H9 (cell line): Measurements from ENCODE around the gene HEG1. TPM values are rescaled to one million over a fixed set of nuclear protein-coding genes. Genes with fewer than 3 reads are reported as not detected.

Experiments
- DNase-seq: peaks from one replicate; pipeline ENCODE4 v3.0.0-alpha.2; 2017
- H2AFZ ChIP-seq: one replicate; pipeline ENCODE4 v1.6.1; 2013; ENCODE audit warnings: mild to moderate bottlenecking, low read length, control low read depth, moderate library complexity
- H2AK5ac ChIP-seq: 2 replicates; pipeline ENCODE4 v1.6.1; 2013; ENCODE audit warnings: low read length, control low read depth, mixed read lengths; ENCODE audit not compliant: insufficient read length
- H2BK120ac ChIP-seq: one replicate; pipeline ENCODE4 v1.6.1; 2013; ENCODE audit warnings: low read depth, mild to moderate bottlenecking, low read length, control low read depth, inconsistent platforms; ENCODE audit not compliant: poor library complexity, severe bottlenecking
- H2BK12ac ChIP-seq: 2 replicates; pipeline ENCODE4 v1.6.1; 2013; ENCODE audit warnings: low read length, control low read depth, mixed read lengths, low read depth; ENCODE audit not compliant: insufficient read length
- H2BK15ac ChIP-seq: 2 replicates; pipeline ENCODE4 v1.6.1; 2013; ENCODE audit warnings: low read depth, low read length, control low read depth
- H2BK20ac ChIP-seq: one replicate; pipeline ENCODE4 v1.6.1; 2013; ENCODE audit warnings: low read depth, mild to moderate bottlenecking, low read length, control low read depth, inconsistent platforms; ENCODE audit not compliant: poor library complexity, severe bottlenecking
- H2BK5ac ChIP-seq: 2 replicates; pipeline ENCODE4 v1.6.1; 2013; ENCODE audit warnings: low read length, control low read depth, mixed read lengths; ENCODE audit not compliant: insufficient read length
- H3K14ac ChIP-seq: 2 replicates; pipeline ENCODE4 v1.6.1; 2013; ENCODE audit warnings: low read length, control low read depth; ENCODE audit not compliant: insufficient read depth
- H3K18ac ChIP-seq: 2 replicates; pipeline ENCODE4 v1.6.1; 2013; ENCODE audit warnings: low read depth, mild to moderate bottlenecking, mixed read lengths, low read length, control low read depth; ENCODE audit not compliant: insufficient read length
- H3K23ac ChIP-seq: 2 replicates; pipeline ENCODE4 v1.6.1; 2013; ENCODE audit warnings: low read length, control low read depth, mixed read lengths, low read depth; ENCODE audit not compliant: insufficient read length
- H3K23me2 ChIP-seq: 2 replicates; pipeline ENCODE4 v1.6.1; 2013; ENCODE audit warnings: low read depth, mild to moderate bottlenecking, mixed read lengths, low read length, control low read depth; ENCODE audit not compliant: insufficient read length, poor library complexity, severe bottlenecking
- H3K27ac ChIP-seq: 2 replicates; pipeline ENCODE4 v1.5.1; 2013; ENCODE audit warnings: low read length, control low read depth, mixed read lengths, low read depth; ENCODE audit not compliant: insufficient read length
- H3K27me3 ChIP-seq: 2 replicates; pipeline ENCODE4 v1.6.1; 2013; ENCODE audit warnings: low read length, control low read depth, inconsistent platforms; ENCODE audit not compliant: insufficient read depth
- H3K4ac ChIP-seq: 2 replicates; pipeline ENCODE4 v1.6.1; 2013; ENCODE audit warnings: low read depth, mild to moderate bottlenecking, control low read depth, inconsistent platforms, low read length, moderate library complexity
- H3K4me1 ChIP-seq: 2 replicates; pipeline ENCODE4 v1.6.1; 2013; ENCODE audit warnings: low read length, control low read depth, inconsistent platforms; ENCODE audit not compliant: insufficient read depth
- H3K4me2 ChIP-seq: 2 replicates; pipeline ENCODE4 v1.6.1; 2013; ENCODE audit warnings: low read length, control low read depth, mixed read lengths; ENCODE audit not compliant: insufficient read length, insufficient read depth
- H3K56ac ChIP-seq: 2 replicates; pipeline ENCODE4 v1.6.1; 2013; ENCODE audit warnings: low read depth, mild to moderate bottlenecking, mixed read lengths, low read length, control low read depth; ENCODE audit not compliant: insufficient read length
- H3K79me1 ChIP-seq: 2 replicates; pipeline ENCODE4 v1.6.1; 2013; ENCODE audit warnings: low read depth, mild to moderate bottlenecking, moderate library complexity, low read length, control low read depth, inconsistent platforms; ENCODE audit not compliant: insufficient read depth, poor library complexity, severe bottlenecking
- H3K79me2 ChIP-seq: 2 replicates; pipeline ENCODE4 v1.6.1; 2013; ENCODE audit warnings: low read length, control low read depth, inconsistent platforms; ENCODE audit not compliant: insufficient read depth
- H3K9ac ChIP-seq: 2 replicates; pipeline ENCODE4 v1.6.1; 2013; ENCODE audit warnings: low read length, control low read depth, mixed read lengths; ENCODE audit not compliant: insufficient read length; ENCODE audit errors: extremely low read depth
- H3K9me3 ChIP-seq: one replicate; pipeline ENCODE4 v1.6.1; 2013; ENCODE audit warnings: low read depth, low read length, inconsistent platforms; ENCODE audit not compliant: control insufficient read depth
- H3T11ph ChIP-seq: one replicate; pipeline ENCODE4 v1.6.1; 2013; ENCODE audit warnings: mild to moderate bottlenecking, low read length, control low read depth, inconsistent platforms
- H4K20me1 ChIP-seq: one replicate; pipeline ENCODE4 v1.6.1; 2013; ENCODE audit not compliant: control insufficient read depth, insufficient read length, insufficient read depth
- H4K5ac ChIP-seq: 2 replicates; pipeline ENCODE4 v1.6.1; 2013; ENCODE audit warnings: low read depth, mild to moderate bottlenecking, mixed read lengths, low read length, control low read depth; ENCODE audit not compliant: insufficient read length
- H4K8ac ChIP-seq: replicated peaks from 2 replicates; pipeline ENCODE4 v1.6.1; 2013; ENCODE audit warnings: low read length, control low read depth, mixed read lengths, low read depth; ENCODE audit not compliant: insufficient read length
- H4K91ac ChIP-seq: 2 replicates; pipeline ENCODE4 v1.6.1; 2013; ENCODE audit warnings: low read depth, mild to moderate bottlenecking, moderate library complexity, mixed read lengths, low read length, control low read depth; ENCODE audit not compliant: insufficient read length
- H3K27ac Mint-ChIP-seq, 3 experiments: 2 replicates in 2 of 3; 3 replicates in 1 of 3; pipeline ENCODE4 v1.8.0; 2020 to 2021; ENCODE audit warnings: mixed read lengths in 3 of 3, mild to moderate bottlenecking in 1 of 3, moderate library complexity in 1 of 3
- H3K27me3 Mint-ChIP-seq: 2 replicates; pipeline ENCODE4 v1.8.0; 2021; ENCODE audit warnings: low read depth, mild to moderate bottlenecking, moderate library complexity, mixed read lengths
- H3K36me3 Mint-ChIP-seq, 3 experiments: 2 replicates in 2 of 3; 3 replicates in 1 of 3; pipeline ENCODE4 v1.8.0; 2020 to 2021; ENCODE audit warnings: low read depth in 3 of 3, mixed read lengths in 3 of 3; ENCODE audit not compliant: insufficient read depth in 1 of 3
- H3K4me1 Mint-ChIP-seq, 2 experiments: 2 replicates each; pipeline ENCODE4 v1.8.0; 2020; ENCODE audit warnings: mixed read lengths in 2 of 2
- H3K4me3 Mint-ChIP-seq, 2 experiments: 2 replicates in 1 of 2; 3 replicates in 1 of 2; pipeline ENCODE4 v1.8.0; 2020 to 2021; ENCODE audit warnings: mild to moderate bottlenecking in 2 of 2, mixed read lengths in 2 of 2, moderate library complexity in 1 of 2
- H3K9me3 Mint-ChIP-seq, 2 experiments: 2 replicates in 1 of 2; 3 replicates in 1 of 2; pipeline ENCODE4 v1.8.0; 2020; ENCODE audit warnings: mild to moderate bottlenecking in 2 of 2, mixed read lengths in 2 of 2, moderate library complexity in 1 of 2
- WGBS: extraction: QIAGEN DNeasy Blood & Tissue Kit; methylation state at CpG from one replicate; pipeline ENCODE4 v1.1.7; 2013; ENCODE audit warnings: missing lambda C conversion rate, low lambda C conversion rate, mixed read lengths; ENCODE audit not compliant: insufficient read length; ENCODE audit errors: extremely low coverage; 5-methylcytosine and 5-hydroxymethylcytosine counted together
- total RNA-seq: library from RNA; stranded (reverse); gene quantifications from 2 replicates; pipeline ENCODE4 v1.2.1, GENCODE V29; 2021
- TF ChIP-seq, protein P1 (sequence below): fragments of 200-600 bp; sonication (generic); conservative IDR thresholded peaks from 3 replicates; pipeline ENCODE4 v1.8.0; 2021; ENCODE audit warnings: antibody characterized with exemption, mild to moderate bottlenecking

Gene HEG1
- total RNA-seq, 1 experiment from 2014 or later: 10.3 TPM

DNA sequence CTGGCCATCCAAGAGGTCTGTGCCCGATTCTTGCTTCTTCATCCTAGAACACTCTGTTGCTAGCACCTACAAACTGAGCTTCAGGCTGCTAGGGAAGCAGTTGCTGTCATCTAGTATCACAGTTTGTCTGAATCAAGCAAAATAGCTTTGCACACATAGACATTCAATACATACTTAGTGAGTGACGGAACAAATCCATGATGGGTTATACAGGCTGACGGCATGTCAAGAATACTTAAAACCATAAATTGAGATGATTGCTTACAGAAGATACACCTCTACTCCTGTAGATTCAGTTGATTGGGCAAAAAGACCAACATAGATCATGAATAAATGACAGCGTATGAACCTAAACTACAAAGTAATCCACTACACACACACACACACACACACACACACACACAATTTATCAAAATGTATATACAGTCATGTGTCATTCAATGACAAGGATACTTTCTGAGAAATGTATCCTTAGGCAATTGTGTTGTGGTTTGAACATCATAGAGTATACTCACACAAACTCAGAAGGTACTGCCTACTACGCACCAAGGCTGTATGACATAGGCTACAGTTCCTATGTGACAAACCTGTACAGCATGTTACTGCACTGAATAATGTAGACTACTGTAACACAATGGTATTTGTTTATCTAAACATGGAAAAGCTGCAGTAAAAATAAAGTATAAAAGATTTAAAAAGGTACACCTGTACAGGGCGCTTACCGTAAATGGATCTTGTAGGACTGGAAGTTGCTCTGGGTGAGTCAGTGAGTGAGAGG is 14.4 kb upstream of the HEG1 start:
- no peaks in the 10 kb centered on the region; a peak in 1 of 7 replicates for H3K36me3 Mint-ChIP-seq
- Histone ChIP-seq H4K20me1 (no peaks in the 10 kb centered on the region), H3K23ac (no peak overlapping the region), H3K9me3 (no peaks in the 10 kb centered on the region), H3K27me3 (no peaks in the 10 kb centered on the region), H2BK12ac (no peak overlapping the region), H4K5ac (no peak overlapping the region), H3K4me1 (no peaks in the 10 kb centered on the region; the same call in 1 of the 2 replicates), H2AK5ac (no peak overlapping the region), H3K56ac (no peak overlapping the region), H3T11ph (no peak overlapping the region), H4K8ac (no peak overlapping the region), H3K18ac (no peak overlapping the region), H2BK15ac (no peak overlapping the region), H2BK20ac (no peak overlapping the region), H2BK120ac (no peak overlapping the region), H3K4ac (no peak overlapping the region), H3K79me2 (no peaks in the 10 kb centered on the region), H3K14ac (no peak overlapping the region), H3K79me1 (no peaks in the 10 kb centered on the region), H2BK5ac (no peak overlapping the region), H3K27ac (no peak overlapping the region), H4K91ac (no peak overlapping the region), H3K4me2 (no peak overlapping the region), H3K9ac (no peak overlapping the region), H3K23me2 (no peaks in the 10 kb centered on the region), H2AFZ (no peak overlapping the region)
- no peak overlapping the region for H3K27ac Mint-ChIP-seq
- TF ChIP-seq, protein P1, sequence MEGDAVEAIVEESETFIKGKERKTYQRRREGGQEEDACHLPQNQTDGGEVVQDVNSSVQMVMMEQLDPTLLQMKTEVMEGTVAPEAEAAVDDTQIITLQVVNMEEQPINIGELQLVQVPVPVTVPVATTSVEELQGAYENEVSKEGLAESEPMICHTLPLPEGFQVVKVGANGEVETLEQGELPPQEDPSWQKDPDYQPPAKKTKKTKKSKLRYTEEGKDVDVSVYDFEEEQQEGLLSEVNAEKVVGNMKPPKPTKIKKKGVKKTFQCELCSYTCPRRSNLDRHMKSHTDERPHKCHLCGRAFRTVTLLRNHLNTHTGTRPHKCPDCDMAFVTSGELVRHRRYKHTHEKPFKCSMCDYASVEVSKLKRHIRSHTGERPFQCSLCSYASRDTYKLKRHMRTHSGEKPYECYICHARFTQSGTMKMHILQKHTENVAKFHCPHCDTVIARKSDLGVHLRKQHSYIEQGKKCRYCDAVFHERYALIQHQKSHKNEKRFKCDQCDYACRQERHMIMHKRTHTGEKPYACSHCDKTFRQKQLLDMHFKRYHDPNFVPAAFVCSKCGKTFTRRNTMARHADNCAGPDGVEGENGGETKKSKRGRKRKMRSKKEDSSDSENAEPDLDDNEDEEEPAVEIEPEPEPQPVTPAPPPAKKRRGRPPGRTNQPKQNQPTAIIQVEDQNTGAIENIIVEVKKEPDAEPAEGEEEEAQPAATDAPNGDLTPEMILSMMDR: no peak
- no peaks in the 10 kb centered on the region; the same call in 1 of the 2 replicates for H3K27me3 Mint-ChIP-seq
- H3K4me3 Mint-ChIP-seq: no peak overlapping the region
- DNase-seq: no peak
- H3K4me1 Mint-ChIP-seq: peaks cover 10 to 11% of the 10 kb centered on the region in 2 experiments
- no peaks in the 10 kb centered on the region for H3K9me3 Mint-ChIP-seq
- WGBS: no CpG with 5 or more reads among the region's 7 CpGs
